ENCODE data around the gene CFAP97D1. TPM values are rescaled to one million over a fixed set of nuclear protein-coding genes. Genes with fewer than 3 reads are reported as not detected.

Gene CFAP97D1
- total RNA-seq, 1 experiment from 2014 or later, result not detected

DNA sequence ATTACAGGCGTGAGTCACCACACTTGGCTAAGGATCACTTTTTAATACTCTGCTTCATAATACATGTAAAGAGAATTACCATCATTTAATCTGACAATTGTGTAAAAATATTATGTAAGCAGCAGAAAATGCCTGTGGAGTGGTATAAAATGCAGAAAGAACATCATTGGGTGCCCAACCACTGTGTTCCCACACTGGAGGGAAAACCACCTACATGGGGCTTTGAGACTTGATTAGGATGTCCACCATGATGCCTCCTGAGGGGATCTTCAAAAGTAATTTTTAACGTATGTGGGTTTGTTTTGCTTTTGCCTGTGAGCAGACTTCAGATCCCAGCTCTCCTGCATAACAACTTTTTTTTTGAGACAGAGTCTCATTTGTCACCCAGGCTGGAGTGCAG is 18.8 kb downstream of the CFAP97D1 start:
- Histone ChIP-seq H3K36me3 (0 out of 2 replicates have a peak, but pooled peaks cover 3% of the 10 kb centered on the region), H3K9me3 (replicated peaks) (no peaks in the 10 kb centered on the region; the same call in 1 of the 2 replicates), H3K4me3 (no peak overlapping the region), H3K27ac (no peak overlapping the region), H3K4me1 (peaks cover 10% of the 10 kb centered on the region), H3K27me3 (no peaks in the 10 kb centered on the region)
- no peak for DNase-seq

GRCh38 chr17:43800736-43801135 is 20.5 kb downstream of the CFAP97D1 start:
- Histone ChIP-seq H3K4me1 (peaks cover 13% of the 10 kb centered on the region), H3K4me3 (no peak overlapping the region), H3K9me3 (replicated peaks) (no peaks in the 10 kb centered on the region), H3K27me3 (no peaks in the 10 kb centered on the region), H3K36me3 (0 out of 2 replicates have a peak, but pooled peaks cover 3% of the 10 kb centered on the region), H3K27ac (no peak overlapping the region)
- no peak for DNase-seq

- H3K4me1 ChIP-seq, result peaks cover 13% of the 10 kb centered on the region
- no peak for DNase-seq
- no peaks in the 10 kb centered on the region for H3K9me3 ChIP-seq (replicated peaks)
- H3K36me3 ChIP-seq, result 0 out of 2 replicates have a peak, but pooled peaks cover 3% of the 10 kb centered on the region
- no peak overlapping the region for H3K4me3 ChIP-seq
- H3K27ac ChIP-seq, result no peak overlapping the region
- no peaks in the 10 kb centered on the region for H3K27me3 ChIP-seq
Measured at GRCh38 chr17:43801844-43802243, 21.6 kb downstream of the CFAP97D1 start.

DNA sequence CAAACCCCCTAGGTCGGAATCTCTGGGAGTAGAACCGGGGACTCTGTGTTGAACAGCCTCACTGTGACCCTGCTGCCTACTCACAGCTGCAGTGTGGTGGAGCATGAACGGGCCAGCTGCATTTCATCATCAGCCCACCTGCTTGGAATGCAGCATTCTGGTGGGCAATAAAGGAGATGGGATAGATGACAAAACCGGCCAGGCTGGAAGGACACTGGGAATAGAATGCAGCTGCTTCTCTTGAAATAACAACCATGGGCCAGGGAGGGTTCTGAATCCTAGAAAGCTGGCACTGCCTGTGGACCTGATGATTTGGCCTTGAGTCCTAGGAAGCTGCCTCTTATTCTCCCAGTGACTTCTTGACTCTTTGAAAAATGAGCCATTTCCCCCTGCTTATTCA is 23.5 kb downstream of the CFAP97D1 start:
- DNase-seq, result peak; percentile 74 to 78

DNA sequence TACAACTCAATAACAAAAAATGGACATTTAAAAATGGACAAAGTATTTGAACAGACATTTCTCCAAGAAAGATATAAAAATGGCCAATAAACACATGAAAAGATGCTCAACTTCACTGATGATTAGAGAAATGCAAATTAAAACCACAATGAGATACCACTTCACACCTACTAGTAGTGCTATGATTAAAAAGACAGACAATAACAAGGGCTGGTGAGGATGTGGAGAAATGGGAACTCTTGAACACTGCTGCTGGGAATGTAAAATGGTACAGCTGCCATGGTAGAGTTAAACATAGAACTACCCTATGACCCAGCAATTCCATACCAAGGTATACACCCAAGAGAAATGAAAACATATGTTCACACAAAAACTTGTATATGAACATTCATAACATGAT is 24.9 kb downstream of the CFAP97D1 start:
- Histone ChIP-seq H3K9me3 (replicated peaks) (no peaks in the 10 kb centered on the region), H3K36me3 (peaks cover 3% of the 10 kb centered on the region; the same call in 1 of the 2 replicates), H3K27ac (no peak overlapping the region), H3K27me3 (no peaks in the 10 kb centered on the region), H3K4me3 (no peak overlapping the region), H3K4me1 (peaks cover 13% of the 10 kb centered on the region)
- DNase-seq, result no peak

More for the DNA sequence above, 23.5 kb downstream of the CFAP97D1 start:
- Histone ChIP-seq H3K9me3 (replicated peaks) (no peaks in the 10 kb centered on the region), H3K27me3 (no peaks in the 10 kb centered on the region), H3K4me3 (no peak overlapping the region), H3K36me3 (0 out of 2 replicates have a peak, but pooled peaks cover 3% of the 10 kb centered on the region), H3K4me1 (peaks cover 13% of the 10 kb centered on the region), H3K27ac (no peak overlapping the region; the same call in 1 of the 2 replicates)

DNA sequence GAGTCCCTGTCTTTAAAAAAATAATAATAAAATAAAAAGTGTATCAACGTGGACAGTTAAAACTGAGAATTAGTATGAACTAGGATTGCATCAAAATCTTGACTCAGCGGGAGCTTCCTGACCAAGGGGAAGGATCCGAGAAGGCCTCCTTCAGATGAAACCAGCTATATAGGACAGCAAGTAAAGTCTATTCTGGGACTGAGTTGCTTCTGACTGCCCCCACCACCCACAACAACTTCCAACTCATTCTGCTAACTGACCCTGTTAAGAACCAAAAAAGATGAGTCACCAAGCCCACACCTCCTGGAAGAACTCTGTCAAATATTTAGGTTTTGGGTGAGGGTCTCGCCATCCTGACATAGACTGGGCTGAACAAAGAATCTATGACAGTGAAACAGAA is 27.8 kb downstream of the CFAP97D1 start:
- H3K4me3 ChIP-seq, result no peak overlapping the region
- no peaks in the 10 kb centered on the region for H3K9me3 ChIP-seq (replicated peaks)
- H3K36me3 ChIP-seq, result no peaks in the 10 kb centered on the region; the same call in 1 of the 2 replicates
- DNase-seq, result no peak
- H3K27ac ChIP-seq, result no peak overlapping the region
- peaks cover 13% of the 10 kb centered on the region for H3K4me1 ChIP-seq
- H3K27me3 ChIP-seq, result no peaks in the 10 kb centered on the region

- Histone ChIP-seq H3K27me3 (no peaks in the 10 kb centered on the region), H3K4me3 (no peak overlapping the region), H3K4me1 (peaks cover 3% of the 10 kb centered on the region), H3K36me3 (no peaks in the 10 kb centered on the region; the same call in 1 of the 2 replicates), H3K9me3 (replicated peaks) (no peaks in the 10 kb centered on the region), H3K27ac (no peak overlapping the region)
- no peak for DNase-seq
Measured at GRCh38 chr17:43809121-43809520, 28.9 kb downstream of the CFAP97D1 start.

GRCh38 chr17:43810226-43810715 is 30.0 kb downstream of the CFAP97D1 start:
- DNase-seq, result no peak
- Histone ChIP-seq H3K27me3 (no peaks in the 10 kb centered on the region), H3K36me3 (no peaks in the 10 kb centered on the region; the same call in 1 of the 2 replicates), H3K4me1 (no peaks in the 10 kb centered on the region), H3K4me3 (no peak overlapping the region), H3K9me3 (replicated peaks) (no peaks in the 10 kb centered on the region), H3K27ac (no peak overlapping the region)

- no peaks in the 10 kb centered on the region for H3K4me1 ChIP-seq
- no peaks in the 10 kb centered on the region; the same call in 1 of the 2 replicates for H3K36me3 ChIP-seq
- no peak overlapping the region for H3K4me3 ChIP-seq
- no peak for DNase-seq
- no peak overlapping the region for H3K27ac ChIP-seq
- no peaks in the 10 kb centered on the region for H3K9me3 ChIP-seq (replicated peaks)
- no peaks in the 10 kb centered on the region for H3K27me3 ChIP-seq
Measured at GRCh38 chr17:43810823-43811222, 30.6 kb downstream of the CFAP97D1 start.

GRCh38 chr17:43812396-43813265 is 32.4 kb downstream of the CFAP97D1 start:
- H3K27ac ChIP-seq, result no peak overlapping the region
- DNase-seq, result no peak
- H3K4me3 ChIP-seq, result no peak overlapping the region
- no peaks in the 10 kb centered on the region for H3K4me1 ChIP-seq
- H3K9me3 ChIP-seq (replicated peaks), result no peaks in the 10 kb centered on the region
- H3K27me3 ChIP-seq, result no peaks in the 10 kb centered on the region
- peaks cover 5% of the 10 kb centered on the region for H3K36me3 ChIP-seq

DNA sequence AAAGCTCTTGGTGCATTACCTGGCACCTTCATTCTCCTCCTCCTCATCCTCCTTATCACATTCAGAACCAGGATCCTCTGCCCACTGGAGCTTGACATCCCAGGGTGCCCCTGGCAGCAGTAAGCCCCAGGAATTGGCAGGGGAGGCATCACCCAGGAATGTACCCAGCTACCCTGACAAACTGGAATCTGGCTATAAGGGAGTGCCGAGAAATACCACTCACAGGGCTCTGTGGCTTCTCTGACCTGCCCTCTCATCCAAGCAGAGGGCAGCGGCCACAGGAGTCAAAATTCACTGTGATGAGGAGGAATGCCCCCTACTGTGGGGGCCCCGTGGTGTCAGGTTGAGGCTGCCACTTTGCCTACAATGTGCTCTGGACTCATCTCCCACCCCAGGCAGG is 33.2 kb downstream of the CFAP97D1 start:
- Histone ChIP-seq H3K4me1 (no peaks in the 10 kb centered on the region), H3K27ac (no peak overlapping the region), H3K36me3 (peaks cover 5% of the 10 kb centered on the region), H3K9me3 (replicated peaks) (no peaks in the 10 kb centered on the region), H3K27me3 (no peaks in the 10 kb centered on the region), H3K4me3 (no peak overlapping the region)
- no peak for DNase-seq

DNA sequence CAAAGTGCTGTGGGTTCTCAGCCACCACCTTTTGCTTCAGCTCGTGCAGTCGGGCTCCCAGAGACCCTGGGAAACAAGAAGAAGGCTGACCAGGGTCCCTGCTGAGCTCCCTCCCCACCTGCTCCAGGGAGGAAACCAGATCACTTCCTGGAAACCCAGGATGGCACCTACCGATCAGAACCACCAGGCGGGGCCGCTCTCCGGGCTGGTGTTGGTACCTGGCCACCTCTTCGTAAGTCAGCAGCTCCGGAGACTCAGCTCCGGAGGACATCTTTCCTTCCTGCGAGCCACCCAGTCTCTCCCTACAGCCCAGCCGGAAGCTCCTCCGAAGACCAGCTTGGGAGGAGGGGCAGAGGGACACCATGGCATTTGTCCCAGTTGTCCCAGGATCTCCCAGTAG is 33.8 kb downstream of the CFAP97D1 start:
- H3K4me3 ChIP-seq, result no peak overlapping the region
- H3K36me3 ChIP-seq, result peaks cover 5% of the 10 kb centered on the region
- no peak overlapping the region for H3K27ac ChIP-seq
- DNase-seq, result no peak
- no peaks in the 10 kb centered on the region for H3K4me1 ChIP-seq
- H3K9me3 ChIP-seq (replicated peaks), result no peaks in the 10 kb centered on the region
- no peaks in the 10 kb centered on the region for H3K27me3 ChIP-seq

DNA sequence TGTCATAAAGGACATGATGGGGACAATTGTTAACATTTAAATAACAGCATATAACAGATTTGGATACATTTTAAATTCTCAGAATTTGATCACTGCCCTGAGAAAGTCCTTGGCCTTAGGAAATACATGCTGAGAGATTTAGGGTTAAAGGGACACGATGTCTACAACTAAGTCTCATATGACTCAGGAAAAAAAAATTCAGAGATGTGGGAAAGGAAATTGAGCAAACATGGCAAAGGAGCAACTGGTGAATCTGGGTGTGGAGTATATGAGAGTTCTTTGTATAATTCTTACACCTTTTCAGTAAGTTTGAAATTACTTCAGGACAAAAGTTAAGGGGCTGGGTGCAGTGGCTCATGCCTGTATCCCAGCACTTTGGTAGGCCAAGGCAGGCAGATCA is 34.5 kb downstream of the CFAP97D1 start:
- H3K36me3 ChIP-seq, result peaks cover 5% of the 10 kb centered on the region; the same call in 1 of the 2 replicates
- DNase-seq, result no peak
- H3K4me1 ChIP-seq, result no peaks in the 10 kb centered on the region
- H3K4me3 ChIP-seq, result no peak overlapping the region
- no peaks in the 10 kb centered on the region for H3K9me3 ChIP-seq (replicated peaks)
- no peak overlapping the region for H3K27ac ChIP-seq
- no peaks in the 10 kb centered on the region for H3K27me3 ChIP-seq

DNA sequence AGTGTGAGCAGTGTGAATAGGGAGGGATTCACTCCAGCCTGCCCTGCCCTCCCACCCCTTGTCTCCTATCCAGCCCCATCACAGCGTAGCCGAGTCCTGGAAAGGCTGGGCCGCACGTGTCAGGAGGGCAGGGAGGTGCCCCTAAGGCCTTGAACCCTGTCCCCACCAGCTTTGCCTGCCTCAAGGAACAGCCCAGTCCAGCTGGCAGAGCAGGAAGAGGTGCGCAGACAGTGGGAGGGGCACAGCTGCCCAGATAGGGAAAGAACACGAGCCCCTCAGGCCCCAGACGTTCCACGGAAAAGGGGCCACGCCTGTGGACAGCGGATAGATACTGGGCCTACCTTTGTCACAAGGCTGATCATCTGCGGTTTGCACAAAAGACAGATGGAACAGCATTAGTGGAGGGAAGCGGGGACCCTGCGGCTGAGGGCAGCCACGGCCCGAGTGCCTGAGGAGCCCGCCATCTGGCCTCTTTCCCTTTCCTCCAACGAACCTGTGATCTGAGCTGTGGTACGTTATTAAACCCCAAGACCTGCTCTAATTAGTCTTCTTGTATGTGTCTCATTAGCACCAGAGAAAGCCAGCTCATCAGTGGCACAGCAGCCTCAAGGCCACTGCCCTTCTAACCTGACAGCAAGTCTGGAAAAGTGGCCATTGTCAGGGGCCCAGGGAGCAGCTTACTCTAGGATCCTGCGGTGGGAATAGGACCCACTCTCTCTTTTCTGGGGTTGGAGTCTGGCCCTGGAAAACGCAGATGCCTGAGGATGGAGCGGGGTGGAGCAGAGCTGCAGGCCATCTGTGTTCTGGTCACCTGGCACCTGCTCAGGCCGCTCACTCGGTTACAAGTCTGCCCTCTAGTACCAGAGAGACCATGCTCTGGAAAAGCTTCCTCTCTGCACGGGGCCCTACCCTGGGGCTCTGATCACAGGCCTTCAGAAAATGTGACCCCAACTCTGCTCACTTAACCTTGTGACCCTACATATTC is 36.4 kb downstream of the CFAP97D1 start:
- H3K4me3 ChIP-seq, result no peak overlapping the region
- no peaks in the 10 kb centered on the region for H3K27me3 ChIP-seq
- DNase-seq, result no peak
- H3K9me3 ChIP-seq (replicated peaks), result no peaks in the 10 kb centered on the region
- no peak overlapping the region for H3K27ac ChIP-seq
- H3K4me1 ChIP-seq, result no peaks in the 10 kb centered on the region
- peaks cover 5% of the 10 kb centered on the region; the same call in 1 of the 2 replicates for H3K36me3 ChIP-seq
